T follicular helper cell (primary cell): ENCODE results near the gene SPI1.
"Not testable (repeated sequence)": the region's sequence is repeated elsewhere in the genome, so short reads cannot be mapped to it uniquely, and the experiment has no call there.

Source experiments
- DNase-seq: peaks from one replicate; pipeline ENCODE4 v3.0.0-alpha.2; 2020; ENCODE audit warnings: low read depth

SPI1 gene

DNA sequence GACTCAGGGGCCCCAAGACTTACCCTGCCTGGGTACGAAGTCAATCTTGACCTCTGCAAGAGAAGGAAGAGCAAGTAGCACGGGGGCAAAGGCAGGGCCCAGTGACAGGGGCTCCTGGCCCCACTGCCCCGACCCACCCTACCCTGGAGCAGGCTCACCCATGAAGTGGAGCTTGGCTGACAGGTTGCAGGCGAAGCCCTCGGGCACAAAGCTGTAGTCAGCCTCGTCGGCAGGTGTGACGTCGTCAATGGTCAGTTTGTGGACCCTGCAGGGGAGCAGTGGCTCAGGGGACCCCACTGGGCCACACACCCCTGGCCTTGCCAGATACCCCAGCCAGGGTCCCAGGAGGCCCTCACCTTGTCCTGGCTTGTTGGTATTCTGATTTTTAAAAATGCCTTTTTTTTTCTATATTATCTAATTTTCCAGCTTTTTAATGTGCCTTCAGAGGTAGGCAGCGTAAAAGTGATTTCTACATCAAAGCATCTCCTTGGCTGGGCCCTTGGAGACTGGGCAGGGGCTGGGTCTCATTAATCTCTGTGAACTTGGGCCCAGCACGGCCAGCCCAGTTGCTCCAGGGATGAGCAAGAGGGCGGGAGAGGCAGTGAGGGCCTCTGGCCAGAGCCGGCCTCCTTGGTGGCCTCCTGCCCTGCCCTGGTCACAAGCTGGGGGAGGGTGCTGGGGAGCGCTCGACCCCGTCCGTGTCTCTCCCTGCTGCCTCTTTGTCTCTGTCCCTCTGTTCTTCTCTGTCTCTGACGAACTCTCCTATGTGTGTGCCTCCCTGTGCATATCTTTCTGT, 37.2 kb downstream of the SPI1 start:
- DNase-seq = no peak

- no peak for DNase-seq
These were observed 38.3 kb downstream of the SPI1 start for GRCh38 chr11:47340010-47340409.

DNA sequence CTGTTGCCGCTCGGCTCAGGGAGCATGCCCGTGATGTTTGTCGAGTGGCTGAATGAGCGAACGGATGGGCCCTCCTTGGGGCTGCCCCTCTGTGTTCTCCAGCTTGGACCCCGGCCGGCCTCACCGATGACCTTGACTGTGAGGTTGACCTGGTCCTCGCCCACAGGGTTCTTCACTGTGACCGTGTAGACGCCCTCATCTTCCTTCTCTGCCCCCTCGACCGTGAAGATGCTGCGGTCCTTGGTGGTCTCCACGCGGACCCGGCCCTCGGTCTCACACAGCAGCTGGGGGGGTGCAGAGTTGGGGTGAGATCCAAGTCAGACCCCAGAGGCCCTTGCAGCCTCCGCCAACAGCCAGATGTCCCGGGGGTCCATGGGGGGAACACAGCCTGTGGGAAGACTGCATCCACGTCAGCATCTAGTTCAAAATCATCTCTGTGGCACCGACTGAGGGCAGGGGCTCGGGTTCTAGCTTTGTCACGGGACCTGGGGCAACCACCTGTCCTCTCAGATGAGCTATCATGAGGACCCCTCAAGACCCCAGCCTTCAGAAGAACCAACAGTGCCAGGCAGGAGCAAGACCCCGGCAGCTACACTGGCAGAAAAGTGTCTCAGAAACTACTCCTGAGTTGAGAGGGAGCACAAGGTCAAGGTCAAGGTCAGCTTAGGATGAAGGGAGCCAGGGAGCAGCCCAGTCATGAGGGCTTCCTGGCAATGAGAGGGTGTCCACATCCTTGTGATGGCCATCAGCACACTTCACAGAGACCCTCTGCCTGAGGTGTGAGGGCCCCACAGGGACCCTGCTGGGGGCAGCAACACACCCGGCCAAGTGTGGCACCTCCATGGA, 39.7 kb downstream of the SPI1 start:
- DNase-seq = no peak

DNA sequence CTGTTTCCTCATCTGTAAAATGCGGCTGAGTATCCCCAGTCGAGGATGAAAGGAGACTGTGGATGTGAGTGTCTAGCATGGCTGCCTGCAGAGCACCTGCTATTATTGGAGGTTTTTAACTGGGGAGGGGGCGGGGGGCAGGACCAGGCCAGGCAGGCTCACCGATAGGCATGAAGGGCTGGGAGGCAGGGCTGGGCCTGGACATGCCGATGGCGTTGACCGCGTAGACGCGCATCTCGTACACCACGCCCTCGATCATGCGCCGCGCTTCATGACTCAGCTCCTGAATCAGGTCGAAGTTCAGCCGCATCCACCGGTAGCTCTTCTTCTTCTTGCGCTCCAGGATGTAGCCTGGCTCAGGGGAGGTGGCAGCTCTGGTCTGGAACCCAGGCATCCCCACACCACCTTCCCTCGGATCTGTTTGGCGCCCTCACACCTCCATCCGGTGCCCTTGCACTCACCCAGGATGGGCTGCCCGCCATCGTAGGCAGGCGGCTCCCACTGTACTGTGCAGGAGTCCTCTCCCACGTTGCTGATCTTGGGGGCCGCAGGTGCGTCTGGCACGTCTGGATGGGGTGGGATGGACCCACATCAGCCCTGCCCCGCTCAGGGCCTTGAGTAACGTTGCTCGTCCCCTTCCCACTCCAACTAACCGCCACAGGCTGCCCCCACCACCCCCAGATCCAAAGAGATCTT, 41.0 kb downstream of the SPI1 start:
- no peak for DNase-seq

DNA sequence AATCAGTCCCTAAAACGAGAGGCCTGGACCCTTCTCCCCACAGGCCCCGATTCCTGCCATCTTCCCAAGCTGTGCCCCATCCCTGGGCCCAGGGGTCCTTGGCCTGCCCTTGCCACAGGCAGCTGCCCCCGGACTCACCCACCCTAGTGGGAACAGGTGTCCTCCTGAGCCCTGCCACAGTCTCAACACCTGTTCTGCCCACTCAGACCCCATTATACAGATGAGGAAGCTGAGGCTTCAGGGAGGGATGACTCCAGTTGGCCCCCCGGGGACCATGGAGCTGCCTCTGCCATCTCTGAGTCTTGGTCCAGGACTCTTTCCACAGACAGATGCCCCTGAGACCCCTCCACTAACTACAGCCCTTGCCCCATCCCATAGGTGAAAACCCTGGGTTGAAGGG, 41.8 kb downstream of the SPI1 start:
- no peak for DNase-seq

DNA sequence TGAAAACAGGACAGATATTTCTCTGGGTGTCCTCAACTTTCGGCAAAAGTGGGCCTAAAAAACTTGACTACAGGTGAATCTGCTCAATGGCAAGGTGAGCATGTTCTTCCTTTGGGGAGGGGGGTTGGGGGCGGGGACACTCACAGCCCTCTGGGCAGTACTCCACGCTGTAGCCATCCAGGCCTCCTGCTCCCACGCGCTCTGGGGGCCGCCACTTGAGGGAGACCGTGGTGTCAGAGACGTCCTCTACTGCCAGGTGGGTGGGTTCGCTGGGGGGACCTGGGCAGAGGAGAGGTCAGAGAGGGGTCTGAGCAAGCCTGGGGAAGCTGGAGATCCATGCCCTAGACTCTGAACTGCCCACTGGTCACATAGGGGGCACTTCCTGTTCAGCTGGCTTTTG, 42.6 kb downstream of the SPI1 start:
- no peak for DNase-seq

DNA sequence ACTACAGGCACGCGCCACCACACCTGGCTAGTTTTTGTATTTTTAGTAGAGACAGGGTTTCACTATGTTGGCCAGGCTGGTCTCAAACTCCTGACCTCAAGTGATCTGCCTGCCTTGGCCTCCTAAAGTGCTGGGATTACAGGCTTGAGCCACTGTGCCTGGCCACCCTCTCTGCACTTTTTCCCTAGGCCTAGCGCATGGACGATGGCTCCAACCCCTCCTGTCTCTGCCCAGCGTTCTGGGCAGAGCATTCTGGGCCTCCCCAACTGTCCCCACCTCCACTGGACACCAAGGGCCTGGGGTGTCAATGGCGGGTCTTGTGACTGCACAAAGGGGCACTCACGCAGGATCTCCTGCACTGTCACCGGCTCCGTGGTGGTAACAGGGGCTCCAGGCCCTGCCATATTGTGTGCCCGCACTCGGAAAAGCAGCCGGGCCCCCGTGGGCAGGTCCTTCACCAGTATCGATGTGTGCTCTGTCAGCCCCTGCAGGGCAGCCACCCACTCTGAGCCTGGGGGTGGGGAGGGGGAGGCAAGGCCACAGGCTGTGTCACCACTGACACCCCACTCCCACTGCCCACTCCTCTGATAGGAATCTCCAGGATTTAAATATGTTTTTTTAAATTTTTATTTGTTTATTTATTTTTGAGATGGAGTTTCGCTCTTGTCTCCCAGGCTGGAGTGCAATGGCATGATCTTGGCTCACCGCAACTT, 43.5 kb downstream of the SPI1 start:
- DNase-seq = not testable (repeated sequence)

GRCh38 chr11:47333886-47334443, 44.4 kb downstream of the SPI1 start:
- no peak for DNase-seq

DNA sequence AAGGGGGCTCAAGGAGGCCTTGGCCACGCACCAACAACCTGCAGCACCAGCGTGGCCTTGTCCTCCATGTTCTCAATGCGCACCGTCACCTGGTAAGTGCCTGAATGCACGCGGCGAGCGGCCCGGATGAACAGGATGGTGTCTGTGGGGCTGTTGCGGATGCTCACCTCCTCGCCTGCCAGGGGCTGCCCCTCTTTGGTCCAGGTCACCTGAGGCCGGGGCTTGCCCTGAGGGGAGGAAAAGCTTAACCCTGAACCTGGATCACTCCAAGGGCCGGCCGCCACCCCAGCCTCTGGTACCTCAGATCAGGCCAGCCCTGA, 44.9 kb downstream of the SPI1 start:
- DNase-seq = no peak

DNA sequence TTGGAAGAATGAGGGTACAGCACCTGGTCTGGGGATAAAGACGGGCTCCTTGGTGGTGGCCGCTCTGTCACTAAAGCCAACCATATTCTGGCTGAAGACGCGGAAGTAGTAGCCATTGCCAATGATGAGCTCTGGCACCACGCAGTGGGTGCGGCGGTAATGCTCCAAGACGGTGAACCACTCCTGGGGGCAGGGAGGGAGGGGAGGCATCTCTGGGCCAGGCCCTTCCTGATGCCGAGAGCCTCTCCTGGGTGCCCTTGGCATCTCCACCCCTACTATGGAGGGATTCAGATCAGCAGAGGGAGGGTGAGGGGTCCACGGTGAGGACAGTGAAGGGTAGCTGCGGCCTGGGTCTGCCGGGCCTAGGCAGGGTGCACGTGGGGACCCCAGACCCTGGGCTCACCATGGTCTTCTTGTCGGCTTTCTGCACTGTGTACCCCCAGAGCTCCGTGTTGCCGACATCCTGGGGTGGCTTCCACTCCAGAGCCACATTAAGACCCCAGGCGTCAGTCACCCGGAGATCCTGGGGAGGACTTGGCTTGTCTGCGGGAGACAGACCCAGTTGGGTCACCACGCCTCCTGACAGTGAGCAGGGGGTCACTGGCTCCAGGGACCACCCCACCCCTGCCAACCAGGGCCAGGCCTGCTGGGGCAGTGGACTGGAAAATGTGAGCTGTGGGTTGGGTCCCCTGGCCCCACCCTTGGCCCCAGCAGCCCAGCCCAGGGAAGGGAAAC, 45.4 kb downstream of the SPI1 start:
- no peak for DNase-seq

DNA sequence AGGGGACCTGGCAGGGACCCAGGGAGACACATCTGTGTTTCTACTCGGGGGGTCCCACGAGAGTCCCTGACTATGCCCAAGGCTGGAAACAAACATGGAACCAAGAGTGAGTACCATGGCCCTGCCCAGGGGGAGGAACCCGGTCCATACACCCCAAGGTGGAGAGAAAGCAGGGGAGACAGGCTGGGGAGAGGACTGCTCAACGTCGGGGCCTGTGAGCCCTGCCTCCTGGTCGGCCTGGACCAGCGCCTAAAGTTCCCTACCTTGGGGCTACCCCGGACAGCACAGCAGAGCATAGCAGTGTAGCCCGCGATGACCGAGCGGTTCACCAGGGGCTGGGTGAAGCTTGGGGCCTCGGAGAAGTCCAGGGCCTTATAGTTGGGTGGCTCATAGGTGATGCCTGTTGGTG, 46.0 kb downstream of the SPI1 start:
- no peak for DNase-seq

DNA sequence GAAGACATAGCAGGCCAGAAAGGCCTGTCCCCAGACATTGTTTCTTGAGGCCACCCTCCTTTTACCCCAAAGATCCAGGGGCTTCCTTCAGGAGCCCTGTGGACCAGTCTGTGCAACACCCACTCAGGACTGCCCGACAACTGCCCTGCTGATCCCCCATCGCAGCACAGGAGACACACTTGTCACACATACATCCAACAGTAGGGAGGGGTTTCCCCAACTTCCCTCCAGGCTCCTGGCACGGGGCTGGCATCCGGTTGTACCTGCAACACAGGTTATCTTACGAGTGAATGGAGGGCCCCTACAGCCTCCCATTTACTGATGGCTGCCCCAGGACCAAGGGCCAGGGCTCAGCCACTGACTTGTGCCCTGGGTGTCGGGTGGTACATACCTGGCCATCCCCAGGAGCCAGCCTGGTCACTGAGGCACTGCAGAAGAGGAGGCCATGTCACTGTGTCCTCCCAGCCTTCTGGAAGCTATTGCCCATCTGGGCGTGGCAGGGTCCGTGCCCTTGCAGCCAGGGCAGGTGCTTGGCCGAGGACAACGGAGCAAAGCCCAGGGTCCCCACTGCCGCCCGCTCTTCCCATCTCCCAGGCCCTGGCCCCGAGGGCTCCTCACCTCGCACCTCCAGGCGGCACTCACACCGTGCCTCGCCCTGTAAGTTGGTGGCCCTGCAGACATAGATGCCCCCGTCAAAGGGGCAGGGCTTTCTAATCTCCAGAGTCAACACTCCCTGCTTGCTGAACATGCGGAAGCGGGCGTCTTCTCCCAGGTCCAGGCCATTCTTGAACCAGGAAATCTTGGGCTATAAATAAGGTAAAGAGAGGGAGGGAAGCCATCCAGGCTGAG, 46.7 kb downstream of the SPI1 start:
- no peak for DNase-seq

- no peak for DNase-seq
These were observed 48.1 kb downstream of the SPI1 start for GRCh38 chr11:47329987-47330931.

- no peak for DNase-seq
These were observed 48.8 kb downstream of the SPI1 start for GRCh38 chr11:47329431-47329986.

GRCh38 chr11:47328449-47329390, 49.6 kb downstream of the SPI1 start:
- no peak for DNase-seq

- no peak for DNase-seq
These were observed 50.4 kb downstream of the SPI1 start for GRCh38 chr11:47327949-47328348.

DNA sequence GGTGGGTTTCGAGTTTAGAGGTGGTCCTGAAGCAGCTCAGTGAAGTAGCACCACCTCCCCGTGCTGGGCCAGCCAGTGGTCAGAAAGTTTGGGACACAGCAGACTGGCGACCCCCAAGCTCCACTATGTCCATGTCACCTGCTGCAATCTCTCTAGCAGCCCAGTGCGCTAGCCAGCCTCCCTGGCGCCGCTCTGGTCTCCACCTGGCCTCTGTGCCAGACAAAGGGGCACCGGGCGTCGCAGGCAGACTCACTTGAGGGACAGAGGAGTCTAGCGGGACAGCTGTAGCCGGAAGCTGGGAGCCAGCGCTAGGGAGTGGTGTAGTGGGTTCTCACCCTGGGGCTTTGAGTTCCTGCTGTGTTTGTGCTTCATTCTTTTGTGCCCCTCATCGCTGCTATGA, 51.3 kb downstream of the SPI1 start:
- no peak for DNase-seq

DNA sequence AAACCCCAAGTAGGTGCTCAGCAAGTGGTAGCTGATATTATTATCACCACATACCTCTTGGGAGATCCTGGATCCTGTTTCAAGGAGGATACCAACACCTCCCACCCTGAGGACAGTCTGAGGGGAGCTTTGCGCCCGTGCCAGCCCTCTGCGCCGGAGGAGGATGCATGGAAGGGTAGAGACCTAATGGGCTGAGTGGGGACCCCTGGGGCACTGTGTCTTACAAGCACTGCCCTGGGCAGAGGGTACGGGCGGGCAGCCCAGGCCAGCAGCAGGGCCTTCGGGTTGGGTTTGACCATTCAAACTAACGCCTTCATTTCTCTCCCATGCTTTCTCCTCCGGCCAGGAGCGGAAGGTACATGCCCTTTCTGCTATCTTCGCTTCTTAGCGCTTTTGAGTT, 52.1 kb downstream of the SPI1 start:
- no peak for DNase-seq
